Upper lobe of left lung (tissue), 6 donors: ENCODE measurements around the gene TRAPPC5. TPM values are rescaled to one million over a fixed set of nuclear protein-coding genes. Genes with fewer than 3 reads are reported as not detected.
A peak's percentile ranks its signal among the peaks of the same experiment; 100 is the strongest.

Source experiments
- ATAC-seq, 2 donors: fragments of 200-7000 bp; cut with Tn5 transposase; one replicate each; pipeline ENCODE4 v1.9.1; 2022; ENCODE audit warnings: mild to moderate bottlenecking in 2 of 2, moderate library complexity in 2 of 2; ENCODE audit not compliant: low FRiP score in 2 of 2
- DNase-seq, 2 donors: peaks; one replicate each; pipeline ENCODE4 v3.0.0-alpha.2; 2019 to 2020
- H3K27ac ChIP-seq, 4 donors: fragments of 200-600 bp; sonication (generic); one replicate each; pipeline ENCODE4 v1.5.1; 2016 to 2019
- H3K27me3 ChIP-seq, 4 donors: fragments of 200-600 bp; sonication (generic); one replicate each; pipeline ENCODE4 v1.5.1; 2017 to 2019
- H3K36me3 ChIP-seq, 4 donors: fragments of 200-600 bp; sonication (generic); one replicate each; pipeline ENCODE4 v1.5.1; 2016 to 2019
- H3K4me1 ChIP-seq, 4 donors: fragments of 200-600 bp; sonication (generic); one replicate each; pipeline ENCODE4 v1.5.1; 2018 to 2019
- H3K4me3 ChIP-seq, 4 donors: fragments of 200-600 bp; sonication (generic); one replicate each; pipeline ENCODE4 v1.5.1; 2017 to 2019; ENCODE audit warnings: mild to moderate bottlenecking in 2 of 4, moderate library complexity in 1 of 4
- H3K9me3 ChIP-seq, 4 donors: fragments of 200-600 bp; sonication (generic); one replicate each; pipeline ENCODE4 v1.5.1; 2018 to 2019
- EP300 ChIP-seq, 4 donors: sonication (generic); formaldehyde crosslinking; IDR thresholded peaks; one replicate each; pipeline ENCODE4 v1.5.1; 2017; ENCODE audit warnings: antibody characterized with exemption in 4 of 4, control low read depth in 2 of 4
- POLR2A ChIP-seq, 4 donors: fragments of 450-650 bp; IDR thresholded peaks; one replicate each; pipeline ENCODE4 v1.5.1; 2016 to 2017; ENCODE audit warnings: antibody characterized with exemption in 4 of 4, mild to moderate bottlenecking in 2 of 4
- POLR2AphosphoS5 ChIP-seq, 2 donors: sonication (generic); formaldehyde crosslinking; IDR thresholded peaks; one replicate each; pipeline ENCODE4 v1.5.1; 2017; ENCODE audit warnings: antibody characterized with exemption in 2 of 2
- WGBS, 2 donors: methylation state at CpG; one replicate each; pipeline ENCODE4 v1.1.5; 2017 to 2018; 5-methylcytosine and 5-hydroxymethylcytosine counted together
- total RNA-seq, 6 donors: library from RNA; depleted of rRNA in 4 of 6; stranded (reverse); fragments of >200 nt in 4 of 6; gene quantifications; one replicate each; pipeline versions ENCODE4 v1.1.0 to v1.2.1, GENCODE V29; 2016 to 2021
- TF ChIP-seq, protein P1 (sequence below), 6 experiments: fragments of 450-650 bp in 4 of 6; fragments of 200-600 bp in 2 of 6; sonication (generic) in 2 of 6; IDR thresholded peaks; one replicate each; pipeline ENCODE4 v1.5.1; 2016 to 2019; ENCODE audit warnings: antibody characterized with exemption in 6 of 6
- donor health status: DM: no; HTN: no; CAD: no; lungs with moderate emphysema.
- donor health status: DM: no; HTN: yes; CAD: no; lungs with severe emphysema.

The TRAPPC5 gene
- total RNA-seq: 100 to 1,000 TPM in 1 of 6 donors, 10 to 100 TPM in 5; 33.9 to 105 (median 52.0) TPM

DNA sequence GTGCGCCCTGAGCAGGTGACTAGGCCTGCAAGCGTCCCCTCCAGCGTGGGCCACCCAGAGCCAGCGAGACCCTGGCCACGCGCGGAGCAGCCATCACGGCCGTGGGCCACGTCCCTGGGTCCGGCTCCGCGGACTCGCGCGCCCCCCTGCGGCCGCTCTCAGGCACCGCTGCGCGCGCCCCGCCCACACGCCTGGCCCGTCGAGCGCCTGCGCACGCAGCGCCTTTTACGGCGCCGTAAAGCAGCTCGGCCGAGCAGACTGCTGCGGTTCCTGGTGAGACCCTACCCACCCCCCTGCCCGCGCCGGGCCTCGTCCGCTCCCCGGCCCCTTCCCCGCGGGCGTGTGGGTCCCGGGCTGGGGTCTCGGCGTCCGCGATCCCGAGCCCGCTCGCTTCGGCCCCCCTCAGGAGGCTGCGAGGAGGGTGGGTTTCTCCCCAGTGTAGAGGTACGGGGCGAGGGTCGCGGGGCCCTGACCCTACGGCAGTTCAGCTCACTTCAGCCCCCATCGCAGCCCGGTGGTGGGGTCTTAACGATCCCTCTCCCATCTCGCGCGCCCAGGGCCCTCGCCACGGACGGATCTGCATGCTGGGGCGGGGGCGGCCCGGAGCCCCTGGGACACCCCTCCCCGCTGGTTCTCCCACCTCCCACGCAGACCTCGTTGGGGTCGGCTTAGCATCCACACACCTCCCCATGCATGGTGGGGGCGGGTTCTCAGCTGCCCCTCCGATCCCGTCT is at the start of gene TRAPPC5:
Gene TRAPPC5, plus strand, starts transcription at position 228 of the 734 bp plus-strand sequence. CDS start 1,421 bp downstream, outside the sequence.
- peaks cover 12 to 39% (median 27%) of the 10 kb centered on the region in 4 donors for H3K4me1 ChIP-seq
- ATAC-seq: peak; percentile 90 to 95
- H3K27me3 ChIP-seq: no peaks in the 10 kb centered on the region
- H3K9me3 ChIP-seq: no peaks in the 10 kb centered on the region
- peak; percentile 67 to 83 for TF ChIP-seq POLR2AphosphoS5 (IDR thresholded peaks at IDR 0.05)
- peak in 1 of 4 donors; percentile 76 for TF ChIP-seq POLR2A (IDR thresholded peaks at IDR 0.05)
- TF ChIP-seq, protein P1, sequence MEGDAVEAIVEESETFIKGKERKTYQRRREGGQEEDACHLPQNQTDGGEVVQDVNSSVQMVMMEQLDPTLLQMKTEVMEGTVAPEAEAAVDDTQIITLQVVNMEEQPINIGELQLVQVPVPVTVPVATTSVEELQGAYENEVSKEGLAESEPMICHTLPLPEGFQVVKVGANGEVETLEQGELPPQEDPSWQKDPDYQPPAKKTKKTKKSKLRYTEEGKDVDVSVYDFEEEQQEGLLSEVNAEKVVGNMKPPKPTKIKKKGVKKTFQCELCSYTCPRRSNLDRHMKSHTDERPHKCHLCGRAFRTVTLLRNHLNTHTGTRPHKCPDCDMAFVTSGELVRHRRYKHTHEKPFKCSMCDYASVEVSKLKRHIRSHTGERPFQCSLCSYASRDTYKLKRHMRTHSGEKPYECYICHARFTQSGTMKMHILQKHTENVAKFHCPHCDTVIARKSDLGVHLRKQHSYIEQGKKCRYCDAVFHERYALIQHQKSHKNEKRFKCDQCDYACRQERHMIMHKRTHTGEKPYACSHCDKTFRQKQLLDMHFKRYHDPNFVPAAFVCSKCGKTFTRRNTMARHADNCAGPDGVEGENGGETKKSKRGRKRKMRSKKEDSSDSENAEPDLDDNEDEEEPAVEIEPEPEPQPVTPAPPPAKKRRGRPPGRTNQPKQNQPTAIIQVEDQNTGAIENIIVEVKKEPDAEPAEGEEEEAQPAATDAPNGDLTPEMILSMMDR (IDR thresholded peaks at IDR 0.05): peak; percentile 97 to 100 (median 100)
- TF ChIP-seq EP300 (IDR thresholded peaks at IDR 0.05): peak in 1 of 4 donors; percentile 33
- peak within 1 kb of the TSS; percentile 88 to 97 (median 90) for H3K27ac ChIP-seq
- peak within 1 kb of the TSS; percentile 72 to 98 (median 90) for H3K4me3 ChIP-seq
- peak; percentile 90 to 98 for DNase-seq
- H3K36me3 ChIP-seq: peaks cover 0 to 33% (median 21%) of the 10 kb centered on the region in 4 donors
- WGBS, 2 donors: 0 to 1% methylated on average over 7 to 48 of the region's 79 CpGs

DNA sequence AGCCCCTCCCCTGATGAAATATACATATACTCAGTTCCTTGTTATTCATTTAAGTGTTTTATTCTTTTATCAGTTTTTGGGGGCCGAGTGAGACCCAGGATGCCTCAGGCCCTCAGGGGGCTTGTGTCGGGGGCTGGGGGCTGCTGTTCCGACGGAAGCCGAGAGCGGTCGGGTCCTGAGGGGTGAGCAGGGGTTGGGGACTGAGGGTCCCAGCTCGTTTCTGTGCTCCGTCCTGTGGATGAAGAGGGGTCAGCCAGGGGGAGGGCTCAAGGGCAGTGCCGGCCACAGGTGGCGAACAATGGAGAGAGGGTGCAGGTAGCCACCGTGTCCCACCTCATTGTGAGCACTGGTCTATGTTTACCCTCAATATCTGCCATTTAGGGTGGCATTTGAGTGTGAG is 49.1 kb upstream of the TRAPPC5 start:
- no peaks in the 10 kb centered on the region for H3K27me3 ChIP-seq

GRCh38 chr19:7632340-7633203 is 48.1 kb upstream of the TRAPPC5 start:
- Histone ChIP-seq H3K4me3 (no peak overlapping the region), H3K9me3 (no peaks in the 10 kb centered on the region), H3K27ac (no peak overlapping the region), H3K4me1 (peaks cover 24 to 49% (median 39%) of the 10 kb centered on the region in 4 donors), H3K36me3 (peaks cover 0 to 16% (median 4%) of the 10 kb centered on the region in 4 donors), H3K27me3 (peaks cover 0 to 5% (median 0%) of the 10 kb centered on the region in 4 donors)
- ATAC-seq (no peak), DNase-seq (peak in 1 of 2 donors; percentile 79)
- TF ChIP-seq EP300 (IDR thresholded peaks at IDR 0.05): no peak
- TF ChIP-seq, protein P1 (IDR thresholded peaks at IDR 0.05): no peak
- TF ChIP-seq POLR2AphosphoS5 (IDR thresholded peaks at IDR 0.05): no peak
- no peak for TF ChIP-seq POLR2A (IDR thresholded peaks at IDR 0.05)
- 90 to 93% methylated on average over 22 to 28 of the region's 40 CpGs for WGBS, 2 donors

More for the DNA sequence above, 49.1 kb upstream of the TRAPPC5 start:
- WGBS, 2 donors: 92 to 93% methylated on average over 11 to 12 of the region's 12 CpGs
- peaks cover 0 to 25% (median 10%) of the 10 kb centered on the region in 4 donors for H3K36me3 ChIP-seq
- H3K4me1 ChIP-seq: peaks cover 28 to 45% (median 38%) of the 10 kb centered on the region in 4 donors
- H3K4me3 ChIP-seq: no peak overlapping the region
- no peaks in the 10 kb centered on the region for H3K9me3 ChIP-seq
- ATAC-seq (no peak), DNase-seq (no peak)
- TF ChIP-seq, protein P1 (IDR thresholded peaks at IDR 0.05): no peak
- no peak for TF ChIP-seq POLR2A (IDR thresholded peaks at IDR 0.05)
- TF ChIP-seq POLR2AphosphoS5 (IDR thresholded peaks at IDR 0.05): no peak
- no peak for TF ChIP-seq EP300 (IDR thresholded peaks at IDR 0.05)
- no peak overlapping the region for H3K27ac ChIP-seq

- no peak for DNase-seq
- ATAC-seq: no peak
- Histone ChIP-seq H3K9me3 (no peaks in the 10 kb centered on the region), H3K4me3 (no peak within 1 kb of the TSS), H3K4me1 (peaks cover 13 to 47% (median 31%) of the 10 kb centered on the region in 4 donors), H3K27me3 (peaks cover 0 to 6% (median 0%) of the 10 kb centered on the region in 4 donors), H3K27ac (no peak within 1 kb of the TSS), H3K36me3 (peaks cover 0 to 15% (median 4%) of the 10 kb centered on the region in 4 donors)
- 62% methylated on average over 2 of the region's 2 CpGs; no CpG with 5 or more reads in 1 of the 2 donors for WGBS, 2 donors
- TF ChIP-seq POLR2A (IDR thresholded peaks at IDR 0.05) (no peak), POLR2AphosphoS5 (IDR thresholded peaks at IDR 0.05) (no peak), EP300 (IDR thresholded peaks at IDR 0.05) (no peak)
- TF ChIP-seq, protein P1 (IDR thresholded peaks at IDR 0.05): no peak
Measured at GRCh38 chr19:7633698-7634097, 46.9 kb upstream of the TRAPPC5 start, which contains the start of gene PCP2. TSS of gene PCP2 (minus strand) at chr19:7633719. CDS start at chr19:7633457, 262 bp downstream.
